GM18519 (cell line): ENCODE results near the gene CAMK1G.

Experiments
- ATAC-seq: cut with Tn5 transposase; IDR thresholded peaks from one replicate; pipeline ENCODE4 v1.9.1; 2021; ENCODE audit warnings: mild to moderate bottlenecking, moderate library complexity; ENCODE audit not compliant: unreplicated experiment, low FRiP score

CAMK1G gene

GRCh38 chr1:209583408-209583807 lies at the start of gene CAMK1G:
Gene CAMK1G (plus strand): TSS chr1:209583714. CDS start chr1:209594984, 11,270 bp downstream.
- ATAC-seq: no peak

GRCh38 chr1:209534496-209535250 lies 48.8 kb upstream of the CAMK1G start:
- no peak for ATAC-seq

GRCh38 chr1:209536843-209537242 lies 46.7 kb upstream of the CAMK1G start:
- ATAC-seq: no peak

GRCh38 chr1:209537336-209538114 lies 46.0 kb upstream of the CAMK1G start:
- ATAC-seq: no peak

- ATAC-seq: no peak
Observed at GRCh38 chr1:209539576-209539975, 43.9 kb upstream of the CAMK1G start.

- no peak for ATAC-seq
Observed at GRCh38 chr1:209542585-209542984, 40.9 kb upstream of the CAMK1G start.

- ATAC-seq: no peak
Observed at GRCh38 chr1:209544098-209544497, 39.4 kb upstream of the CAMK1G start.

- ATAC-seq: no peak
Observed at GRCh38 chr1:209545423-209545822, 38.1 kb upstream of the CAMK1G start.

GRCh38 chr1:209546390-209547085 lies 37.0 kb upstream of the CAMK1G start:
- no peak for ATAC-seq

GRCh38 chr1:209547626-209548025 lies 35.9 kb upstream of the CAMK1G start:
- ATAC-seq: no peak

GRCh38 chr1:209549443-209550205 lies 33.9 kb upstream of the CAMK1G start:
- ATAC-seq: no peak

- no peak for ATAC-seq
Observed at GRCh38 chr1:209550519-209550918, 33.0 kb upstream of the CAMK1G start.

GRCh38 chr1:209552406-209553264 lies 30.9 kb upstream of the CAMK1G start:
- ATAC-seq: no peak

- ATAC-seq: no peak
Observed at GRCh38 chr1:209554761-209555611, 28.5 kb upstream of the CAMK1G start.

- no peak for ATAC-seq
Observed at GRCh38 chr1:209556162-209556690, 27.3 kb upstream of the CAMK1G start.

- no peak for ATAC-seq
Observed at GRCh38 chr1:209557221-209557620, 26.3 kb upstream of the CAMK1G start.

- no peak for ATAC-seq
Observed at GRCh38 chr1:209560529-209560928, 23.0 kb upstream of the CAMK1G start.

GRCh38 chr1:209560952-209561351 lies 22.6 kb upstream of the CAMK1G start:
- ATAC-seq: no peak
